ENCODE results near the gene ZNF830. TPM values are rescaled to one million over a fixed set of nuclear protein-coding genes. Genes with fewer than 3 reads are reported as not detected.

The ZNF830 gene
- total and polyA plus RNA-seq, 2 of the 4 experiments (the other 2 are of a cell fraction) = 5.5 to 6.6 TPM

DNA sequence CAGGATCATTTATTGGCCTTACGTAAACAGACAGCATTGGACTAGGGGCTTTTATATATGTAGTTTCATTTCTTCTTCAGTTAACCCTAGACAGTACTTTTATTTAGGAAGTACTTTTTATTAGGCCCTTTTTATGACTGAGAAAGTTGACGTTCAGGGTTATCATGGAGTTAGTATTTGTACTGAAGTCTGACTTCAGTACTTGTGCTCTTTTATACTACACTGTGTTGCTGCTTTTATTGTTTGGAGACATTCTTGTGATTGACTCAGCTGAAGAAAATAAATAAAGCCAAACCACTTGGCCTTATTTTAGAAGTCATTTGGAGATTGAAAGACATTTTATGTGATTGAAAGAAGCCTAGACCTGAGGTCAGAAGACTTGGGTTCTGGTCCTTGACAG, 25.9 kb downstream of the ZNF830 start:
- peaks cover 27% of the 10 kb centered on the region for H3K36me3 ChIP-seq (ENCODE audit: control insufficient read depth, insufficient read depth, low read length)

More for the DNA sequence above, 25.9 kb downstream of the ZNF830 start:
- Histone ChIP-seq H4K5ac (ENCODE audit: low read depth, low read length) (no peak overlapping the region), H3K4me1 (ENCODE audit: control insufficient read depth, insufficient read depth, low read length) (no peaks in the 10 kb centered on the region), H3K27ac (ENCODE audit: insufficient read depth, low read length) (no peak overlapping the region), H3K9me3 (ENCODE audit: control insufficient read depth, insufficient read depth, low read length) (no peaks in the 10 kb centered on the region), H3K14ac (replicated peaks; ENCODE audit: low read depth, low read length) (no peak overlapping the region), H3K9ac (ENCODE audit: low read depth, low read length) (no peak overlapping the region), H3K56ac (ENCODE audit: extremely low read depth, insufficient read depth, low read length) (no peak overlapping the region), H3K27me3 (ENCODE audit: control insufficient read depth, insufficient read depth, low read length) (no peaks in the 10 kb centered on the region), H3K9me1 (ENCODE audit: insufficient read depth, low read length) (peaks cover 8% of the 10 kb centered on the region; the same call in 1 of the 2 replicates), H3K23ac (ENCODE audit: low read depth, low read length) (no peak overlapping the region; the same call in 1 of the 2 replicates), H2AK5ac (ENCODE audit: low read depth, low read length) (no peak overlapping the region), H4K91ac (ENCODE audit: insufficient read depth, low read depth, low read length) (no peak overlapping the region), H2AFZ (replicated peaks; ENCODE audit: low read length, poor library complexity) (no peak overlapping the region), H2BK120ac (ENCODE audit: low read depth, low read length) (no peak overlapping the region), H3K4ac (ENCODE audit: low read depth, low read length) (no peak overlapping the region), H2BK5ac (ENCODE audit: low read depth, low read length, poor library complexity, severe bottlenecking) (no peak overlapping the region), H2BK15ac (ENCODE audit: low read depth, low read length) (no peak overlapping the region), H2AK9ac (replicated peaks; ENCODE audit: low read depth, low read length, poor library complexity) (no peak overlapping the region), H4K8ac (ENCODE audit: low read depth in 2 of 2, low read length in 2 of 2) (no peak overlapping the region), H3K4me3 (ENCODE audit: insufficient read depth, low read depth, low read length) (no peak overlapping the region), H2BK20ac (ENCODE audit: low read depth, low read length) (no peak overlapping the region), H3K4me2 (ENCODE audit: low read depth, low read length) (no peak overlapping the region), H4K20me1 (ENCODE audit: insufficient read depth, low read length) (no peaks in the 10 kb centered on the region), H3K79me1 (ENCODE audit: low read depth in 1 of 2, low read length in 2 of 2) (peaks cover 11 to 28% of the 10 kb centered on the region in 2 experiments), H3K18ac (ENCODE audit: low read depth, low read length) (no peak overlapping the region)
- no peak for DNase-seq
- ChIA-PET POLR2A (ENCODE audit: unreplicated experiment) (no interaction called here), CTCF (no interaction called here)
- in situ Hi-C loops (cut with MboI; ENCODE audit: low sequenced_read_pairs) = loop anchor here (25.0 kb wide), 1 partner anchor 600 kb away; the partner anchor contains the start of genes AP2B1 and PEX12
- TF ChIP-seq RCOR1 (IDR thresholded peaks at IDR 0.05; ENCODE audit: insufficient replicate concordance, low read length) (no peak), MAZ (IDR thresholded peaks at IDR 0.05; ENCODE audit: borderline replicate concordance, low read depth, low read length) (no peak), RFX5 (IDR thresholded peaks at IDR 0.05; ENCODE audit: low read depth, low read length) (no peak), FOS (IDR thresholded peaks at IDR 0.05; ENCODE audit: low read depth, low read length) (no peak), SMC3 (IDR thresholded peaks at IDR 0.05; ENCODE audit: low read depth, low read length) (no peak), CHD1 (IDR thresholded peaks at IDR 0.05; ENCODE audit: low read depth, low read length) (no peak), CEBPB (IDR thresholded peaks at IDR 0.05; ENCODE audit: low read depth, low read length) (no peak), POLR2A (IDR thresholded peaks at IDR 0.05; ENCODE audit: low read depth, low read length) (no peak), RAD21 (IDR thresholded peaks at IDR 0.05; ENCODE audit: low read length) (no peak)
- TF ChIP-seq, protein P1, sequence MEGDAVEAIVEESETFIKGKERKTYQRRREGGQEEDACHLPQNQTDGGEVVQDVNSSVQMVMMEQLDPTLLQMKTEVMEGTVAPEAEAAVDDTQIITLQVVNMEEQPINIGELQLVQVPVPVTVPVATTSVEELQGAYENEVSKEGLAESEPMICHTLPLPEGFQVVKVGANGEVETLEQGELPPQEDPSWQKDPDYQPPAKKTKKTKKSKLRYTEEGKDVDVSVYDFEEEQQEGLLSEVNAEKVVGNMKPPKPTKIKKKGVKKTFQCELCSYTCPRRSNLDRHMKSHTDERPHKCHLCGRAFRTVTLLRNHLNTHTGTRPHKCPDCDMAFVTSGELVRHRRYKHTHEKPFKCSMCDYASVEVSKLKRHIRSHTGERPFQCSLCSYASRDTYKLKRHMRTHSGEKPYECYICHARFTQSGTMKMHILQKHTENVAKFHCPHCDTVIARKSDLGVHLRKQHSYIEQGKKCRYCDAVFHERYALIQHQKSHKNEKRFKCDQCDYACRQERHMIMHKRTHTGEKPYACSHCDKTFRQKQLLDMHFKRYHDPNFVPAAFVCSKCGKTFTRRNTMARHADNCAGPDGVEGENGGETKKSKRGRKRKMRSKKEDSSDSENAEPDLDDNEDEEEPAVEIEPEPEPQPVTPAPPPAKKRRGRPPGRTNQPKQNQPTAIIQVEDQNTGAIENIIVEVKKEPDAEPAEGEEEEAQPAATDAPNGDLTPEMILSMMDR (conservative IDR thresholded peaks at IDR 0.05; ENCODE audit: low read depth, low read length) = no peak
- TF ChIP-seq, protein P2, sequence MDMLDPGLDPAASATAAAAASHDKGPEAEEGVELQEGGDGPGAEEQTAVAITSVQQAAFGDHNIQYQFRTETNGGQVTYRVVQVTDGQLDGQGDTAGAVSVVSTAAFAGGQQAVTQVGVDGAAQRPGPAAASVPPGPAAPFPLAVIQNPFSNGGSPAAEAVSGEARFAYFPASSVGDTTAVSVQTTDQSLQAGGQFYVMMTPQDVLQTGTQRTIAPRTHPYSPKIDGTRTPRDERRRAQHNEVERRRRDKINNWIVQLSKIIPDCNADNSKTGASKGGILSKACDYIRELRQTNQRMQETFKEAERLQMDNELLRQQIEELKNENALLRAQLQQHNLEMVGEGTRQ (IDR thresholded peaks at IDR 0.05; ENCODE audit: low read depth, low read length) = no peak
- TF ChIP-seq, protein P3, sequence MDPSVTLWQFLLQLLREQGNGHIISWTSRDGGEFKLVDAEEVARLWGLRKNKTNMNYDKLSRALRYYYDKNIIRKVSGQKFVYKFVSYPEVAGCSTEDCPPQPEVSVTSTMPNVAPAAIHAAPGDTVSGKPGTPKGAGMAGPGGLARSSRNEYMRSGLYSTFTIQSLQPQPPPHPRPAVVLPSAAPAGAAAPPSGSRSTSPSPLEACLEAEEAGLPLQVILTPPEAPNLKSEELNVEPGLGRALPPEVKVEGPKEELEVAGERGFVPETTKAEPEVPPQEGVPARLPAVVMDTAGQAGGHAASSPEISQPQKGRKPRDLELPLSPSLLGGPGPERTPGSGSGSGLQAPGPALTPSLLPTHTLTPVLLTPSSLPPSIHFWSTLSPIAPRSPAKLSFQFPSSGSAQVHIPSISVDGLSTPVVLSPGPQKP (IDR thresholded peaks at IDR 0.05; ENCODE audit: borderline replicate concordance, low read depth, low read length) = no peak
- dilution Hi-C loops (cut with HindIII; ENCODE audit: low sequenced_read_pairs, unreplicated experiment) = no loop called here
- no CpG with 5 or more reads among the region's 2 CpGs for WGBS, 2 experiments (ENCODE audit: extremely low coverage in 2 of 2, insufficient read length in 1 of 2)
- intact Hi-C loops (cut with micrococcal nuclease) = no loop called here
- peak; percentile 51; the same call in 1 of the 2 replicates for ATAC-seq (ENCODE audit: low read depth)
- no TSS peak for BruUV-seq (replicated peaks)

Data from IMR-90 (cell line).